HepG2 (cell line): ENCODE results near the gene CENPK.

Experiments
- SAFB2 ChIP-seq: sonication (generic); formaldehyde crosslinking; IDR thresholded peaks from 2 replicates; pipeline ENCODE4 v1.5.1; 2020; ENCODE audit warnings: missing genetic modification reagents, low read depth, mild to moderate bottlenecking, borderline replicate concordance
- TAF1 ChIP-seq: sonication (generic); formaldehyde crosslinking; IDR thresholded peaks from 2 replicates; pipeline ENCODE4 v1.4.0; 2020; ENCODE audit warnings: missing genetic modification reagents
- WIZ ChIP-seq: sonication (generic); formaldehyde crosslinking; IDR thresholded peaks from 2 replicates; pipeline ENCODE4 v1.5.1; 2020; ENCODE audit warnings: mild to moderate bottlenecking, missing genetic modification reagents
- ZNF549 ChIP-seq: sonication (generic); formaldehyde crosslinking; IDR thresholded peaks from 2 replicates; pipeline ENCODE4 v1.5.0; 2020; ENCODE audit warnings: missing genetic modification reagents
- TF ChIP-seq, protein P1 (sequence below): sonication (generic); formaldehyde crosslinking; IDR thresholded peaks from 2 replicates; pipeline ENCODE4 v1.5.0; 2020; ENCODE audit warnings: mild to moderate bottlenecking, missing genetic modification reagents, moderate library complexity
- TF ChIP-seq, protein P2 (sequence below): IDR thresholded peaks from 2 replicates; pipeline ENCODE4 v1.6.1; 2016; ENCODE audit warnings: missing genetic modification reagents, missing compliant biosample characterization
- TF ChIP-seq, protein P3 (sequence below): sonication (generic); formaldehyde crosslinking; IDR thresholded peaks from 2 replicates; pipeline ENCODE4 v1.4.0; 2020; ENCODE audit warnings: mild to moderate bottlenecking, missing genetic modification reagents
- TF ChIP-seq, protein P4 (sequence below): sonication (generic); formaldehyde crosslinking; IDR thresholded peaks from 2 replicates; pipeline ENCODE4 v1.5.1; 2020; ENCODE audit warnings: missing genetic modification reagents, mild to moderate bottlenecking, borderline replicate concordance

DNA sequence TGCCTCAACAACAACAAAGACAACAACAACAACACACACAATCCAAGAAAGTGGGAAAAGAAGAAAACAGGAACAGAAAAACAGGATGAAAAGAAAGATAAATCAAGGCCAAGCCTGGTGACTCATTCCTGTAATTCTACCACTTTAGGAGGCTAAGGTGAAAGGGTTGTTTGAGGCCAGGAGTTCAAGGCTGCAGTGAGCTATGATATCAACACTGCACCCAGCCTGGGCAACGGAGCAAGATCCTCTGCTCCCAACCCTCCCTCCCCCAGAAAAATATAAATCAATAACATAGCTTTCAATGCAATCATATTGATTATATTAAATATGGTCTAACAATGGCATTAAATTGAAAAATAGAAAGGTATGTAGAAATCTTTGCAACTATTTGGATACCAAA, 32.1 kb downstream of the CENPK start:
- TF ChIP-seq, protein P1, sequence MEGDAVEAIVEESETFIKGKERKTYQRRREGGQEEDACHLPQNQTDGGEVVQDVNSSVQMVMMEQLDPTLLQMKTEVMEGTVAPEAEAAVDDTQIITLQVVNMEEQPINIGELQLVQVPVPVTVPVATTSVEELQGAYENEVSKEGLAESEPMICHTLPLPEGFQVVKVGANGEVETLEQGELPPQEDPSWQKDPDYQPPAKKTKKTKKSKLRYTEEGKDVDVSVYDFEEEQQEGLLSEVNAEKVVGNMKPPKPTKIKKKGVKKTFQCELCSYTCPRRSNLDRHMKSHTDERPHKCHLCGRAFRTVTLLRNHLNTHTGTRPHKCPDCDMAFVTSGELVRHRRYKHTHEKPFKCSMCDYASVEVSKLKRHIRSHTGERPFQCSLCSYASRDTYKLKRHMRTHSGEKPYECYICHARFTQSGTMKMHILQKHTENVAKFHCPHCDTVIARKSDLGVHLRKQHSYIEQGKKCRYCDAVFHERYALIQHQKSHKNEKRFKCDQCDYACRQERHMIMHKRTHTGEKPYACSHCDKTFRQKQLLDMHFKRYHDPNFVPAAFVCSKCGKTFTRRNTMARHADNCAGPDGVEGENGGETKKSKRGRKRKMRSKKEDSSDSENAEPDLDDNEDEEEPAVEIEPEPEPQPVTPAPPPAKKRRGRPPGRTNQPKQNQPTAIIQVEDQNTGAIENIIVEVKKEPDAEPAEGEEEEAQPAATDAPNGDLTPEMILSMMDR: no peak
- TF ChIP-seq, protein P2, sequence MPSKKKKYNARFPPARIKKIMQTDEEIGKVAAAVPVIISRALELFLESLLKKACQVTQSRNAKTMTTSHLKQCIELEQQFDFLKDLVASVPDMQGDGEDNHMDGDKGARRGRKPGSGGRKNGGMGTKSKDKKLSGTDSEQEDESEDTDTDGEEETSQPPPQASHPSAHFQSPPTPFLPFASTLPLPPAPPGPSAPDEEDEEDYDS (CRISPR knock-in tag): no peak
- TF ChIP-seq, protein P3, sequence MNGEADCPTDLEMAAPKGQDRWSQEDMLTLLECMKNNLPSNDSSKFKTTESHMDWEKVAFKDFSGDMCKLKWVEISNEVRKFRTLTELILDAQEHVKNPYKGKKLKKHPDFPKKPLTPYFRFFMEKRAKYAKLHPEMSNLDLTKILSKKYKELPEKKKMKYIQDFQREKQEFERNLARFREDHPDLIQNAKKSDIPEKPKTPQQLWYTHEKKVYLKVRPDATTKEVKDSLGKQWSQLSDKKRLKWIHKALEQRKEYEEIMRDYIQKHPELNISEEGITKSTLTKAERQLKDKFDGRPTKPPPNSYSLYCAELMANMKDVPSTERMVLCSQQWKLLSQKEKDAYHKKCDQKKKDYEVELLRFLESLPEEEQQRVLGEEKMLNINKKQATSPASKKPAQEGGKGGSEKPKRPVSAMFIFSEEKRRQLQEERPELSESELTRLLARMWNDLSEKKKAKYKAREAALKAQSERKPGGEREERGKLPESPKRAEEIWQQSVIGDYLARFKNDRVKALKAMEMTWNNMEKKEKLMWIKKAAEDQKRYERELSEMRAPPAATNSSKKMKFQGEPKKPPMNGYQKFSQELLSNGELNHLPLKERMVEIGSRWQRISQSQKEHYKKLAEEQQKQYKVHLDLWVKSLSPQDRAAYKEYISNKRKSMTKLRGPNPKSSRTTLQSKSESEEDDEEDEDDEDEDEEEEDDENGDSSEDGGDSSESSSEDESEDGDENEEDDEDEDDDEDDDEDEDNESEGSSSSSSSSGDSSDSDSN (CRISPR knock-in tag): no peak
- no peak for TF ChIP-seq ZNF549 (CRISPR knock-in tag)
- TF ChIP-seq TAF1 (CRISPR knock-in tag): no peak
- TF ChIP-seq, protein P4, sequence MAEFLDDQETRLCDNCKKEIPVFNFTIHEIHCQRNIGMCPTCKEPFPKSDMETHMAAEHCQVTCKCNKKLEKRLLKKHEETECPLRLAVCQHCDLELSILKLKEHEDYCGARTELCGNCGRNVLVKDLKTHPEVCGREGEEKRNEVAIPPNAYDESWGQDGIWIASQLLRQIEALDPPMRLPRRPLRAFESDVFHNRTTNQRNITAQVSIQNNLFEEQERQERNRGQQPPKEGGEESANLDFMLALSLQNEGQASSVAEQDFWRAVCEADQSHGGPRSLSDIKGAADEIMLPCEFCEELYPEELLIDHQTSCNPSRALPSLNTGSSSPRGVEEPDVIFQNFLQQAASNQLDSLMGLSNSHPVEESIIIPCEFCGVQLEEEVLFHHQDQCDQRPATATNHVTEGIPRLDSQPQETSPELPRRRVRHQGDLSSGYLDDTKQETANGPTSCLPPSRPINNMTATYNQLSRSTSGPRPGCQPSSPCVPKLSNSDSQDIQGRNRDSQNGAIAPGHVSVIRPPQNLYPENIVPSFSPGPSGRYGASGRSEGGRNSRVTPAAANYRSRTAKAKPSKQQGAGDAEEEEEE (CRISPR knock-in tag): no peak
- TF ChIP-seq WIZ (CRISPR knock-in tag): no peak
- no peak for TF ChIP-seq SAFB2
